GM13977 (cell line): Measurements from ENCODE around the gene ANKRD44.

Source experiments
- DNase-seq: peaks from one replicate; pipeline ENCODE4 v3.0.0; 2012; ENCODE audit warnings: low spot score
- CTCF ChIP-seq: IDR thresholded peaks from 2 replicates; pipeline ENCODE4 v1.5.1; 2012; ENCODE audit warnings: mild to moderate bottlenecking, control low read depth; ENCODE audit not compliant: insufficient read depth; ENCODE audit errors: extremely low read depth, missing control alignments
- in situ Hi-C: fragments of 300-500 bp; cut with MboI; formaldehyde crosslinking; loops from one replicate; pipeline ENCODE4 v1.12.0; 2022; ENCODE audit warnings: low sequenced_read_pairs, low pct_unique_long_range_greater_than_20kb, mixed read lengths, inconsistent platforms; ENCODE audit not compliant: unreplicated experiment

ANKRD44 gene

GRCh38 chr2:196963043-196963442, 347.5 kb downstream of the ANKRD44 start:
- DNase-seq: no peak
- in situ Hi-C loops: no loop called here
- TF ChIP-seq CTCF: no peak

GRCh38 chr2:196962325-196962724, 348.3 kb downstream of the ANKRD44 start:
- in situ Hi-C loops: no loop called here
- no peak for DNase-seq
- TF ChIP-seq CTCF: no peak

GRCh38 chr2:196961889-196962288, 348.7 kb downstream of the ANKRD44 start:
- peak; percentile 12 for DNase-seq
- in situ Hi-C loops: no loop called here
- no peak for TF ChIP-seq CTCF

GRCh38 chr2:196959734-196960338, 350.7 kb downstream of the ANKRD44 start:
- in situ Hi-C loops: no loop called here
- TF ChIP-seq CTCF: no peak
- DNase-seq: no peak

GRCh38 chr2:196959281-196959680, 351.3 kb downstream of the ANKRD44 start:
- in situ Hi-C loops: no loop called here
- DNase-seq: no peak
- TF ChIP-seq CTCF: no peak

- DNase-seq: no peak
- in situ Hi-C loops: no loop called here
- TF ChIP-seq CTCF: no peak
These were observed 352.6 kb downstream of the ANKRD44 start for GRCh38 chr2:196957881-196958525.
